ENCODE measurements around the gene LGI2.
"Not testable (repeated sequence)": the region's sequence is repeated elsewhere in the genome, so short reads cannot be mapped to it uniquely, and the experiment has no call there.

Gene LGI2

GRCh38 chr4:25030277-25031076 is at the start of gene LGI2:
Gene LGI2 (minus strand): TSS chr4:25030946. CDS start chr4:25030693, 253 bp downstream.
- peak; percentile 16 for DNase-seq (ENCODE audit: low spot score)

- no peak for DNase-seq (ENCODE audit: low spot score)
These were observed 47.8 kb upstream of the LGI2 start for GRCh38 chr4:25078523-25078922.

- no peak for DNase-seq (ENCODE audit: low spot score)
These were observed 46.1 kb upstream of the LGI2 start for GRCh38 chr4:25076625-25077398.

GRCh38 chr4:25075851-25076250 is 45.1 kb upstream of the LGI2 start:
- no peak for DNase-seq (ENCODE audit: low spot score)

GRCh38 chr4:25075129-25075528 is 44.4 kb upstream of the LGI2 start:
- no peak for DNase-seq (ENCODE audit: low spot score)

- no peak for DNase-seq (ENCODE audit: low spot score)
These were observed 39.8 kb upstream of the LGI2 start for GRCh38 chr4:25070545-25070944.

- DNase-seq (ENCODE audit: low spot score): no peak
These were observed 38.3 kb upstream of the LGI2 start for GRCh38 chr4:25069014-25069413.

- no peak for DNase-seq (ENCODE audit: low spot score)
These were observed 37.6 kb upstream of the LGI2 start for GRCh38 chr4:25068386-25068785.

- DNase-seq (ENCODE audit: low spot score): no peak
These were observed 35.3 kb upstream of the LGI2 start for GRCh38 chr4:25065932-25066590.

GRCh38 chr4:25065431-25065858 is 34.7 kb upstream of the LGI2 start:
- DNase-seq (ENCODE audit: low spot score): no peak

GRCh38 chr4:25064447-25064846 is 33.7 kb upstream of the LGI2 start:
- DNase-seq (ENCODE audit: low spot score): not testable (repeated sequence)

- DNase-seq (ENCODE audit: low spot score): no peak
These were observed 32.4 kb upstream of the LGI2 start for GRCh38 chr4:25063116-25063515.

GRCh38 chr4:25062098-25062497 is 31.4 kb upstream of the LGI2 start:
- no peak for DNase-seq (ENCODE audit: low spot score)

- DNase-seq (ENCODE audit: low spot score): no peak
These were observed 30.9 kb upstream of the LGI2 start for GRCh38 chr4:25061602-25062001.

GRCh38 chr4:25060963-25061340 is 30.2 kb upstream of the LGI2 start:
- peak; percentile 18 for DNase-seq (ENCODE audit: low spot score)

GRCh38 chr4:25060241-25060962 is 29.7 kb upstream of the LGI2 start:
- DNase-seq (ENCODE audit: low spot score): no peak

GRCh38 chr4:25059791-25060190 is 29.0 kb upstream of the LGI2 start:
- no peak for DNase-seq (ENCODE audit: low spot score)

GRCh38 chr4:25058796-25059195 is 28.1 kb upstream of the LGI2 start:
- no peak for DNase-seq (ENCODE audit: low spot score)

- no peak for DNase-seq (ENCODE audit: low spot score)
These were observed 26.6 kb upstream of the LGI2 start for GRCh38 chr4:25057299-25057698.

- DNase-seq (ENCODE audit: low spot score): not testable (repeated sequence)
These were observed 21.3 kb upstream of the LGI2 start for GRCh38 chr4:25052037-25052436.

GRCh38 chr4:25051534-25051933 is 20.8 kb upstream of the LGI2 start:
- DNase-seq (ENCODE audit: low spot score): no peak

Measured in hepatic stellate cell (primary cell).